Measurements from ENCODE around the gene PWWP2B. TPM values are rescaled to one million over a fixed set of nuclear protein-coding genes. Genes with fewer than 3 reads are reported as not detected.

PWWP2B gene
- total and polyA plus RNA-seq, 9 of the 15 experiments (the other 6 are each of a cell fraction or from before 2014, with no cell fraction given) = 0.07 to 9.2 (median 1.6) TPM; not detected in 1

GRCh38 chr10:132354356-132355094 is 42.5 kb upstream of the PWWP2B start (continued):
- TF ChIP-seq TRIM25 (IDR thresholded peaks at IDR 0.05; ENCODE audit: borderline replicate concordance) (no peak), ZNF175 (CRISPR knock-in tag; IDR thresholded peaks at IDR 0.05; ENCODE audit: low read depth) (no peak), CHCHD3 (CRISPR knock-in tag; IDR thresholded peaks at IDR 0.05) (no peak), ZBTB8A (IDR thresholded peaks at IDR 0.05; ENCODE audit: partially characterized antibody) (no peak), TFAP4 (CRISPR knock-in tag; IDR thresholded peaks at IDR 0.05; ENCODE audit: borderline replicate concordance) (peak; percentile 25; the same call in 1 of the 2 replicates), SLC30A9 (CRISPR knock-in tag; IDR thresholded peaks at IDR 0.05) (no peak), RBM25 (IDR thresholded peaks at IDR 0.05; ENCODE audit: low read depth, low read length, severe bottlenecking) (no peak), HINFP (tag; conservative IDR thresholded peaks at IDR 0.05; ENCODE audit: low read depth) (no peak), MGA (IDR thresholded peaks at IDR 0.05) (peak; percentile 94), ZNF3 (CRISPR knock-in tag; IDR thresholded peaks at IDR 0.05) (no peak), ZNF583 (CRISPR knock-in tag; IDR thresholded peaks at IDR 0.05) (no peak)

All from K562 (cell line).